ENCODE data around the gene SMYD3. TPM values are rescaled to one million over a fixed set of nuclear protein-coding genes. Genes with fewer than 3 reads are reported as not detected.
"Not testable (repeated sequence)": the region's sequence is repeated elsewhere in the genome, so short reads cannot be mapped to it uniquely, and the experiment has no call there.

SMYD3 gene
- total RNA-seq, 1 donor from 2014 or later, result 46.7 TPM

DNA sequence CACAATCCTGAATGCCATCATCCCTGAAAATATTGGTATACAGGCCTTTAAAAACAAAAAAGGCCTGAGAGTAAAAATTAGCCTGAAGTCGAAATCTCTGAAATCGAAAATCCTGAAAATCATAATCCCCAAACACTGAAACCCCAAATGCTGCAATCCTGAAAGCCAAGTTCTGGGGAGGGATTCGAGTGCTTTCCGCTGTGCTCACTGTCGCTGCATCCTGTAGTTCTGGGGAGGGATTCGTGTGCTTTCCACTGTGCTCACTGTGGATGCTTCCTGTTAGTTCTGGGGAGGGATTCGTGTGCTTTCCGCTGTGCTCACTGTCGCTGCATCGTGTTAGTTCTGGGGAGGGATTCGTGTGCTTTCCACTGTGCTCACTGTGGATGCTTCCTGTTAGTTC, 435.5 kb downstream of the SMYD3 start:
- not testable (repeated sequence) for DNase-seq (ENCODE audit: low spot score)

GRCh38 chr1:246069581-246069980, 437.5 kb downstream of the SMYD3 start:
- no peak for DNase-seq (ENCODE audit: low spot score)

DNA sequence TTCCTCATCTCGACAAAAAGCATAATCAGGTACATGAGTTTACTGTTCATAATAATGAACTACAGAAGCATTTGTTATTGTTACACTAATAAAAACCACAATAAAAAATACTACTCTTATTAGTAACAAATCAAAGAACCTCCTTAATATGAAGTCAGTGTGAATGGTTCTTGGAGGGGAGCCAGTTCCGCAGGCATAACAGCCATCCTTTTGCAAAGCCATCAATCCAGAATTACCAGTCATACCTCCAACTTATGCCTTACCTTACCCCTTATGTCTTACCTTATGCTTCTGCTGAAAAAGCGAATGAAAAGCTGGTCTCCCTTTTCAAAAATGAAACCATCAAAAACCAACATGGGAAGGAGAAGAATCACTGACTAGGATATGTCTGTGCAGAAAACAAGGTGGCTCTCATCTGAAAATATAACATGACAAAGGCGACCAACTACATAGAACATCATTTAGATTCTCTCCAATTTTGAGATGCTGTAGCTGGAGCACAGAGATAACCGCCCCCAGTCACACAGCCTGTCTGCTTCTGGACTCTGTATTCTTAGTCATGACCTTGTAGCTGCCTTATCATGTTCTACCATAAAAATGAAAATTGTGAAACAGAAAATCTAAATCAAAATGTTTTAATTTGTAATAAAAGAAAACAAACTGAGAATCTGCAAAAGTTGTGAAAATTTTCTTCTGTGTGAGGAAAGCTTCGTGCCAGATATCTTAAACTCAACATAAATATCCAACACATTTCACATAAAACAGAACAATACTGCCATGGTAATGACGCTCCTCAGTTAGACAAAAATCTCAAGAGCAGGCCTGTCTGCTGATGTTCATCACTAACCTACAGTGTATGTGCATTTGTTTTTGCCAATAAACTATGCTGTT, 438.2 kb downstream of the SMYD3 start:
- peak; percentile 10 for DNase-seq (ENCODE audit: low spot score)

GRCh38 chr1:246068217-246068512, 438.9 kb downstream of the SMYD3 start:
- DNase-seq (ENCODE audit: low spot score), result no peak

GRCh38 chr1:246067432-246068216, 439.5 kb downstream of the SMYD3 start:
- DNase-seq (ENCODE audit: low spot score), result peak; percentile 28

- DNase-seq (ENCODE audit: low spot score), result no peak
Observed at GRCh38 chr1:246066573-246066972, 440.5 kb downstream of the SMYD3 start.

- DNase-seq (ENCODE audit: low spot score), result no peak
Observed at GRCh38 chr1:246065592-246065991, 441.5 kb downstream of the SMYD3 start.

- no peak for DNase-seq (ENCODE audit: low spot score)
Observed at GRCh38 chr1:246064891-246065290, 442.2 kb downstream of the SMYD3 start.

DNA sequence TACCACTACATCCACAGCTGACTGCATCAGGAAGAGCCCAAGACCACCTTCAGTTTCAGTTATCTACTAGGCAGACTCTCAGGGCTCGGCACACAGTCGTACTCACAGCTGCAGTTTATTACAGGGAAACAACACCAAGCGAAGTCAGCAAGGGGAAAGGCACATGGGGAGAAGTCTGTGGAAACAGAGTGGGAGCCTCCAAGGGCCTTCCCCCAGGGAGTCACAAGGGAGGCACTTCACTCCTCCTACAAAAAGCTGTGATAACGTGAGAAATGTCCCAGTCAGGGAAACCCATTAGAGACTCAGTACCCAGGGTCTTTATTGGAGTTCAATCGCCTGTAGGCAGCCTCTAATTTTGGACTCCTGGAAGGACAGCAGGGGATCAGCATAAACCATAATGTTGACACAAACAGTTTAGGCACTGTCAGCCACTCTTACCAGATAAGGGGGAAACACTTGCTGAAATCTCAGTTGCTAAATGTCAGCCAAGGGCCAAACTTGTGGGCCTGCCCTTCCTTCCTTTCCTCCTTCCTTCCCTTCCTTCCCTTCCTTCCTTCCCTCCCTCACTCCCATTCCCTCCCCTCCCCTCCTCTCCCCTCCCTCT, 444.0 kb downstream of the SMYD3 start:
- DNase-seq (ENCODE audit: low spot score), result no peak

DNA sequence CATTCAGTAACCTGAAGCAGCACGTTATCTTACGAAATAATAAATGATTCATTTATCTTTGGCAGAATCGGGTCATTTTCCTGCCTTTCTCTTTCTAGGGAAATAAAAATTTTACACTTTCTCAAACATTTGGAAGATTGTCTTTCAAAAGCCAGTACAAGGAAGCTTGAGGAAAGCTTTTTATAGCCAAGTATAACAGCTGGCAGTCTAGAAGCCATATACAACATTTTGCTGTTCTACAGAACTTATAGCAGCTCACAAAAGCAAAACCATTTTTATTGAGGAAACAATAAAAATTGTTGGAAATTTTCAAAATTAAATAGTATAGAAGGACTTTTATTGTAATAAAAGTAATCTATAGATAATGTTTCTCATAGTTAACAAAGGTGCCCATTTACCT, 448.6 kb downstream of the SMYD3 start:
- DNase-seq (ENCODE audit: low spot score), result no peak

- DNase-seq (ENCODE audit: low spot score), result no peak
Observed at GRCh38 chr1:246052603-246053002, 454.5 kb downstream of the SMYD3 start.

DNA sequence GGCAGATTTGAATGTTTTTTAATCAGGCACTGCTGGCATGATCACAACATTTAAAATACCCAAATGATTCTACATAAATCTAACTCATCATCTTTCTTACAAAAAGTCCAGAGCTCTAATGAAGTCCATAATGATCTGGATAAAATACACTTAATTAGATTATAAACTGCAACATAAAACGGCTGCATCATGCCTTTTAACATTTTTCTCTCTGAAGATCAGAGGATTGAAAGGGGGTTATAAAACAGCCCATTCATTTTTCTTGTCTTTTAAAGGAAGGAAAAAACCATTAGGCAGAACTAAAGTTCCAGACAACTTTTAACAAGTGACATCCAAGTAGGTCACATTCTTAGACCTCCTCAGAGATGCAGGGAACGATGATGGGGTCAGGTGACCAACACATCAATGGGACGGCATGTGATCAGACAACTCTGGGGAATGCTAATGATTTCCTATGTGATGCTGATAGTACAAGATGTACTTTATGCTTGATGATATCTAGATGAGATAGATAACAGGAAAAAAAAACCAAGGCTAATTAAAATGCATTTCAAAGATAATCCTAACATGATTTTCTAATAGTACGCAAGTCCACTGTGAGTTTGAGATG, 455.1 kb downstream of the SMYD3 start:
- DNase-seq (ENCODE audit: low spot score), result no peak

DNA sequence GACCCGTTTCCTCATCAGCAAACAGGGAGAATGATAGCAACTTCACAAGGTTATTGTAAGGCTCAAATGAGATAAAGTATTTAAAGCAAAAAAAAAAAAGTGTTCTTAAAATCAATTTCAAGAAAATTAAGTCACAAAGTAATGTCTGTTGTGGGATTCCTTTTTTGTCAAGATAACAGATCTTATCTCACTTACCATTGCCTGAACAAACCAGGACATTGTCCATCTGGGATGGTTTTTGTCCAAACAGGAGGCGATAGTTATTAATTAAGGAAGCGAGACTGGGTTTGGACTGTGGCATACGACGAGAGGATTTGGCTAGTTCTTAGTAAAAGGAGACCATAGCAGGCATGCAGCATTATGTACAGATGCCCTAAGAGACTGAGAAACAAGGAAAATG, 458.4 kb downstream of the SMYD3 start:
- no peak for DNase-seq (ENCODE audit: low spot score)

DNA sequence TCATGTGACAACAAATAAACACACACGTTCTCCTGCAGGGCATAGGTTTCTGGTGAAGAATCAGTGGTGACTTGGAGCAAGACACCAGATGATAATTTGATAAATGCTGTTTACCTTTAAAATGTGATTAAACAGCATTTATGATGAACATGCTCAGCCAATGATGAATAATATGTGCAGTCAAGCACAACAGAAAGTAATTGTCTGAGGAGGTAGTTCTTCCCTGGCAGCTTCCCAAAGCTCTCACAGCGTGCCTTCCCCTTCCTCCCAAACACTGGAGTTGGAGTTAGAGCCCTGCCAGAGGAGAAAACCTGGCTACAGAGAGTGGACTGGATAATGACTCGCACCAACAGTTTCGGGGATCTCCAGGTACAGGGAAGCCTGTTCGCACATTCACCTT, 463.5 kb downstream of the SMYD3 start:
- no peak for DNase-seq (ENCODE audit: low spot score)

DNA sequence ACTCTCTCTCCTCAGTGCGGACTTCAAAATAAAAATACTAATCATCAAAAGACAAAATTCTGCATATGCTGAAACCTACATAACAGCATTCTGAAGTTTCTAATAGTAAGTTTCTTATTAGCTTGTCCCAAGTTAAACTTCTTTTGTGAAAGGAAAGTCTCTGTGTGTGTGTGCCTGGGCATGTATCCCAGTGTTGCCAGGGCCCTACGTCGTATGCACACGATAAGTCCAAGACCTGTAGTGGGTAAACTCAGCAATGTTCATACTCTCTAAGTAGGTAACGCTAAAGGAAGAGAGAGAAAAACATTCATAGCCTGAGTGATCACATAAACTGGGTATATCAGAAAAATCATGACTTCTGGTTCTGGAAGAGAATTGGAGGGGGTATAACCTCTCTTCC, 465.7 kb downstream of the SMYD3 start:
- DNase-seq (ENCODE audit: low spot score), result no peak

- no peak for DNase-seq (ENCODE audit: low spot score)
Observed at GRCh38 chr1:246040200-246040890, 466.7 kb downstream of the SMYD3 start.

- no peak for DNase-seq (ENCODE audit: low spot score)
Observed at GRCh38 chr1:246039584-246039983, 467.5 kb downstream of the SMYD3 start.

- no peak for DNase-seq (ENCODE audit: low spot score)
Observed at GRCh38 chr1:246037832-246038231, 469.2 kb downstream of the SMYD3 start.

- no peak for DNase-seq (ENCODE audit: low spot score)
Observed at GRCh38 chr1:246036175-246036574, 470.9 kb downstream of the SMYD3 start.

DNA sequence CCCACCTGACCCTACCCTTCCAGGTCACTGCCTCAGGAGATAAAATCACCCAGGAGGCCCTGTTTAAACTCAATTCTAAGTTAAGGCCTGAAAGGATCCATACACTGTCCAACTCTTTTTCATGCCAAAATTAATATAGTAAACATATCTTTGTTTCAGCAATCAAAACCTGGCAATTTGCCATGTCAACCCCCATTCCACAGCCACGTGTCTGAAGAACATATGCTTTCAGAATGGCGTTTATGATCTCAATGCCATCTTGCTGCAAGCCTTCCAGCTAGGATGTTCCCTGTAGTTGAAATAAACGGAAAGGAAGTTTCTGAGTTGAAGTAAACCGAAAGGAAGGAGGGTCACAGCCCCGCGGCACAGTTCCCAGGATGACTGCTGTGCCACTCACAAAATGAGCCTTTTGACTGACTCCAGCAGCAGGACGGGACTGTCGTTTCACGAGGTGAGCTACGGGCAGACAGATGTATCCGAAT, 472.0 kb downstream of the SMYD3 start:
- no peak for DNase-seq (ENCODE audit: low spot score)

GRCh38 chr1:246034630-246035029, 472.4 kb downstream of the SMYD3 start:
- DNase-seq (ENCODE audit: low spot score), result no peak
